HepG2 (cell line): Measurements from ENCODE around the gene ZNF276. TPM values are rescaled to one million over a fixed set of nuclear protein-coding genes. Genes with fewer than 3 reads are reported as not detected.
A peak's percentile ranks its signal among the peaks of the same experiment; 100 is the strongest.

Experiments
- ETV6 ChIP-seq: sonication (generic); formaldehyde crosslinking; conservative IDR thresholded peaks from 2 replicates; pipeline ENCODE4 v1.4.0; 2020; ENCODE audit warnings: missing genetic modification reagents
- FOXA3 ChIP-seq: IDR thresholded peaks from 2 replicates; pipeline ENCODE4 v1.6.1; 2016; ENCODE audit warnings: missing genetic modification reagents, missing compliant biosample characterization
- GATA4 ChIP-seq: sonication (generic); IDR thresholded peaks from 2 replicates; pipeline ENCODE4 v1.6.1; 2016; ENCODE audit warnings: antibody characterized with exemption, low read depth, borderline replicate concordance
- HES4 ChIP-seq: sonication (generic); formaldehyde crosslinking; IDR thresholded peaks from 2 replicates; pipeline ENCODE4 v1.9.0; 2021; ENCODE audit warnings: mild to moderate bottlenecking, missing genetic modification reagents, borderline replicate concordance
- MEIS1 ChIP-seq: sonication (generic); formaldehyde crosslinking; IDR thresholded peaks from 2 replicates; pipeline ENCODE4 v1.9.0; 2021; ENCODE audit warnings: mild to moderate bottlenecking, missing genetic modification reagents, moderate library complexity, borderline replicate concordance
- MIER2 ChIP-seq: IDR thresholded peaks from 2 replicates; pipeline ENCODE4 v1.6.1; 2016; ENCODE audit warnings: missing biosample characterization, missing genetic modification reagents
- NFE2L2 ChIP-seq: fragments of 150-350 bp; IDR thresholded peaks from 2 replicates; pipeline ENCODE4 v1.6.1; 2014; ENCODE audit warnings: low read length
- SYNCRIP ChIP-seq: fragments of 200-400 bp; formaldehyde crosslinking; IDR thresholded peaks from 2 replicates; pipeline ENCODE4 v1.6.1; 2018; ENCODE audit warnings: mild to moderate bottlenecking, low read depth, low read length; ENCODE audit not compliant: insufficient read depth
- TBL1XR1 ChIP-seq: fragments of 150-350 bp; IDR thresholded peaks from 2 replicates; pipeline ENCODE4 v1.6.1; 2014; ENCODE audit warnings: borderline replicate concordance, low read length; ENCODE audit not compliant: partially characterized antibody
- TCF7 ChIP-seq: sonication (generic); IDR thresholded peaks from 2 replicates; pipeline ENCODE4 v1.6.1; 2016; ENCODE audit warnings: antibody characterized with exemption, low read depth
- ZNF407 ChIP-seq: sonication (generic); formaldehyde crosslinking; IDR thresholded peaks from one replicate; pipeline ENCODE4 v1.5.1; 2020; ENCODE audit warnings: mild to moderate bottlenecking, missing genetic modification reagents; ENCODE audit errors: not compliant biosample characterization
- ZNF724P ChIP-seq: sonication (generic); formaldehyde crosslinking; IDR thresholded peaks from 2 replicates; pipeline ENCODE4 v1.8.0; 2022; ENCODE audit warnings: missing genetic modification reagents, borderline replicate concordance
- polyA plus RNA-seq, 8 experiments: library from polyadenylated mRNA; depleted of rRNA in 3 of 8; stranded (reverse) in 7 of 8; unstranded in 1 of 8; fragments of >200 nt; fragmentation: Illumina TruSeq in 4 of 8; extraction: Trizol in 4 of 8; gene quantifications; 2 replicates each; pipeline versions ENCODE4 v1.2.1 to v1.2.3, GENCODE V29; 2011 to 2016; ENCODE audit warnings: low read depth in 4 of 8, missing spikeins in 1 of 8, mixed read lengths in 1 of 8; ENCODE audit not compliant: insufficient read depth in 1 of 8
- total RNA-seq, 5 experiments: library from RNA; depleted of rRNA; stranded (reverse); fragments of >200 nt; fragmentation: Illumina TruSeq; extraction: Trizol; gene quantifications; 2 replicates each; pipeline ENCODE4 v1.2.3, GENCODE V29; 2016; ENCODE audit warnings: low read depth in 1 of 5
- TF ChIP-seq, protein P1 (sequence below), 2 experiments: sonication (generic) in 1 of 2; formaldehyde crosslinking in 1 of 2; IDR thresholded peaks; 2 replicates each; pipeline versions ENCODE4 v1.4.0 to v1.6.1; 2016 to 2020; ENCODE audit warnings: borderline replicate concordance in 1 of 2, low read depth in 1 of 2, mild to moderate bottlenecking in 1 of 2, missing genetic modification reagents in 1 of 2
- TF ChIP-seq, protein P2 (sequence below): sonication (generic); formaldehyde crosslinking; IDR thresholded peaks from 2 replicates; pipeline ENCODE4 v1.5.1; 2020; ENCODE audit warnings: missing genetic modification reagents, mild to moderate bottlenecking, borderline replicate concordance

Gene ZNF276
- total and polyA plus RNA-seq, 2 of the 13 experiments (the other 11 are each of a cell fraction or from before 2014, with no cell fraction given): 17.7 to 18.0 TPM

DNA sequence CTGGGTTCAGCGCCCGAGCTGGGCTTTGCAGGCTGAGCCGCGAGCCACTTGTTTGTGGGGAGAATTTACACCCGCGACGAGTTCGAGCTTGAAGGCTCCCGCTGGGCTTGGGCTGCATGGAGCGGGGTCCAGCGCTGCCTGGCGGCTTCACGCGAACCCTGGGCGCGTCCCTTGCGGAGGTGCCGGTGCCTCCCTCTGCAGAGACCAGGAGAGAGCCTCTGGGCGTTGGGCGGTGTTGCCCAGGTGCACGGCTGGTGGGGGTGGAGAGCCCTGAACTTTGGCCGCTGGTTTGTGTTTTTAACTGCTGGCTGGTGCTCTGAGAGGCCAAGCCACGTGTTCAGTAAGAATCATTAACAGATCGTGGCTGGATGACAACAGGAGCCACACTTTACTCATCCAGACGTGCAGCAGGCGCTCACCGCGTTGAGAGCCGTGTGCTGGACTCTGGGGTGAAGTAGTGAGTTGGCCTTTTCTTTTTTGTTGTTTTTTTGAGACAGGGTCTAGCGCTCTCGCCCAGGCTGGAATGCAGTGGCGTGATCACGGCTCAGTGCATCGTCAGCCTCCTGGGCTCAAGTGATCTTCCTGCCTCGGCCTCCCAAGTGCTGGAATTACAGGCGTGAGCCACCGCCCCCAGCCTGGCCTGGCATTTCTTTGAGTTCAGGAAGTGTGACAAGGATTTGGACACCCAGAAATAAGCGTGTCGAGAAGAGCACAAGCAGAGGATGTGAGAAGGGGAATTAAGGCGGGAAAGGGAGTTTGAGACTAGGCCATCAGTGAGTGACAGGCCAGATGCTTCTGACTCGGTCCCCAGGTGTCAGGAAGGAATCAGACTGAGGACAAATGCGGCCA lies 34.0 kb upstream of the ZNF276 start (continued):
- peak; percentile 90 for TF ChIP-seq ZNF407 (CRISPR knock-in tag)
- TF ChIP-seq GATA4: peak; percentile 76; the same call in 1 of the 2 replicates
- TF ChIP-seq MIER2 (CRISPR knock-in tag): peak; percentile 82
- no peak for TF ChIP-seq SYNCRIP
- no peak for TF ChIP-seq TCF7
- 0 out of 2 replicates have a peak, but pooled peaks have one; percentile 93 for TF ChIP-seq HES4 (CRISPR knock-in tag)
- peak; percentile 99 for TF ChIP-seq ZNF724P (CRISPR knock-in tag)
- peak; percentile 77; the same call in 1 of the 2 replicates for TF ChIP-seq ETV6 (CRISPR knock-in tag)
- peak; percentile 62 for TF ChIP-seq TBL1XR1
- peak; percentile 91; the same call in 1 of the 2 replicates for TF ChIP-seq MEIS1 (CRISPR knock-in tag)
- TF ChIP-seq, protein P1, sequence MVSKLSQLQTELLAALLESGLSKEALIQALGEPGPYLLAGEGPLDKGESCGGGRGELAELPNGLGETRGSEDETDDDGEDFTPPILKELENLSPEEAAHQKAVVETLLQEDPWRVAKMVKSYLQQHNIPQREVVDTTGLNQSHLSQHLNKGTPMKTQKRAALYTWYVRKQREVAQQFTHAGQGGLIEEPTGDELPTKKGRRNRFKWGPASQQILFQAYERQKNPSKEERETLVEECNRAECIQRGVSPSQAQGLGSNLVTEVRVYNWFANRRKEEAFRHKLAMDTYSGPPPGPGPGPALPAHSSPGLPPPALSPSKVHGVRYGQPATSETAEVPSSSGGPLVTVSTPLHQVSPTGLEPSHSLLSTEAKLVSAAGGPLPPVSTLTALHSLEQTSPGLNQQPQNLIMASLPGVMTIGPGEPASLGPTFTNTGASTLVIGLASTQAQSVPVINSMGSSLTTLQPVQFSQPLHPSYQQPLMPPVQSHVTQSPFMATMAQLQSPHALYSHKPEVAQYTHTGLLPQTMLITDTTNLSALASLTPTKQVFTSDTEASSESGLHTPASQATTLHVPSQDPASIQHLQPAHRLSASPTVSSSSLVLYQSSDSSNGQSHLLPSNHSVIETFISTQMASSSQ (IDR thresholded peaks at IDR 0.05; ENCODE audit: low read depth): peak; percentile 94
- TF ChIP-seq, protein P1 (CRISPR knock-in tag; IDR thresholded peaks at IDR 0.05; ENCODE audit: borderline replicate concordance): peak; percentile 99
- TF ChIP-seq, protein P2, sequence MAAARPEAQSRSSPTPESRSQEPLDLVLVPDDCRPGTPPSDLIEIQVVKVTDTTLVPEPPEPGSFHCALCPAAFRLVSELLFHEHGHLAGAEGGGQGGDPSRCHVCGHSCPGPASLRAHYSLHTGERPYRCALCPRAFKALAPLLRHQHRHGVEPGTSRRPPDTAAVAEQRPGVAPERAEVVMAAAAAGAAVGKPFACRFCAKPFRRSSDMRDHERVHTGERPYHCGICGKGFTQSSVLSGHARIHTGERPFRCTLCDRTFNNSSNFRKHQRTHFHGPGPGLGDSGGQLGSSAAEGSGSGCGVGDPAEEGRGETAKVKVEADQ (CRISPR knock-in tag): peak; percentile 97
- no peak for TF ChIP-seq NFE2L2
- peak; percentile 87 for TF ChIP-seq FOXA3 (CRISPR knock-in tag)
